IPS-18c (cell line): Measurements from ENCODE around the gene PLAC9.

Experiments
- H3K4me3 ChIP-seq: 2 replicates; pipeline ENCODE4 v1.7.0; 2013; ENCODE audit warnings: low read depth, mild to moderate bottlenecking, low read length, moderate library complexity; ENCODE audit not compliant: insufficient read depth
- H3K9me3 ChIP-seq: one replicate; pipeline ENCODE4 v1.6.1; 2013; ENCODE audit warnings: mild to moderate bottlenecking, low read length, moderate library complexity; ENCODE audit not compliant: control insufficient read depth, insufficient read depth

The PLAC9 gene

DNA sequence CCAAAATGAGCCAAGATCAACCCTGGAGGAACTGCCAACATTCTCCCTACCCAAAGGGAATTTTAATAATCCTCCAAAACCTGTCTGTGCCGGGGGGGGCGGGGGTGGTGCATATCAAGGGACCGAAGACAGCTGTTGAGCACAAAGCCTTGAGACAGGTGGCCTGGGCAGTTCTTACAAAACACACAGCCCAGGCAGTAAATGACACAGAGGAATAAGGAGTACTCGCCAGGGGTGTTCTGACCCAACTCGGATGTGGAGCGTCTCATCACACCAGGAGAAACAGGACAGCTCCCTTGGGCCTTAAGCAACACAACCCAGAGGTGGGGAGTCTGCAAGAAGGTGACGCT is 35.6 kb downstream of the PLAC9 start:
- Histone ChIP-seq H3K9me3 (no peaks in the 10 kb centered on the region), H3K4me3 (no peak overlapping the region)

DNA sequence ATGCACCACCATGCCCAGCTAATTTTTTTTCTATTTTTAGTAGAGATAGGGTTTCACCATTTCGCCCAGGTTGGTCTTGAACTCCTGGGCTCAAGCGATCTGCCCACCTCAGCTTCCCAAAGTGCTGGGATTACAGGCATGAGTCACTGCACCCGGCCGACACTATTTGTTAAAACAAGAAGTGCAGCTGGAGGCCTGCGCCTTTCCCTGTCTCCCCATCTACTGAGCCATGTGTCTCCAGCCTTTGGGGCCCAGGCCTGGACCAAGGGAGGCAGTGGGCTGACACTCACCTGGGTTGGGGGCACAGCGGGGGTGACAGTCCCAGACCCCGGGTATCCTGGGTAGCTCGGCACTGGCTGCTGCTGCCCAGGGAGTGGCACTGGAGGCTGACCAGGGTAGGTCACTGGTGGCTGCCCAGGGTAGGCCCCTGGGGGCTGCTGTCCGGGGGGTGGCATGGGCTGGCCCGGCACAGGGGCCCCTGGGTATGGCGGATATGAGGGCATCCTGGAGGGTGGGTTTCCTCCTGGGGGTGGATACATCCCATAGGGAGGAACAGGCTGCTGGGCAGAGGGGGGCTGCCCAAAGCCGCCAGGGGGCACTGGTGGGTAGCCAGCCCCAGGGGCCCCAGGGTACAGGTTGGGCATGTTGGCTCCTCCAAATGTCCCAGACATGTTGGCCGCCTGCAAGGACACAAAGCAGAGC is 36.3 kb downstream of the PLAC9 start:
- Histone ChIP-seq H3K4me3 (no peak overlapping the region), H3K9me3 (no peaks in the 10 kb centered on the region)

DNA sequence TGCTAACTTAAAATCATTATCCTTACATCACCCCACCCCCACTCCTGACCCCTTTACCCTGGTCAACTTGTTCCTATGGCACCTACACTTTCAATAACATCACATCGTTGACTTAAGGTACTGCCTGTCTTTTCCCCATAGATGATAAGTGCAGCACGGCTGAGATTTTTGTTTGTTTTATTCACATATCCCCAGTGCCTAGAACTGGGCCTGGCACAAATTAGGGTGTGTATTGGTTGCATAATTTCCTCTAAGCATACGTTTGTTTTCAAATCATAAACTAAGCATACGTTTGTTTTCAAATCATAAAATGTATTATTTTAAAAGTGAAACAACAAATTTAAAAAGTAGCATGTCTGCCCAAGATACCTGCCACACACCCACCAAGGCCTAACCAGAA is 37.5 kb downstream of the PLAC9 start:
- Histone ChIP-seq H3K9me3 (no peaks in the 10 kb centered on the region), H3K4me3 (no peak overlapping the region)

DNA sequence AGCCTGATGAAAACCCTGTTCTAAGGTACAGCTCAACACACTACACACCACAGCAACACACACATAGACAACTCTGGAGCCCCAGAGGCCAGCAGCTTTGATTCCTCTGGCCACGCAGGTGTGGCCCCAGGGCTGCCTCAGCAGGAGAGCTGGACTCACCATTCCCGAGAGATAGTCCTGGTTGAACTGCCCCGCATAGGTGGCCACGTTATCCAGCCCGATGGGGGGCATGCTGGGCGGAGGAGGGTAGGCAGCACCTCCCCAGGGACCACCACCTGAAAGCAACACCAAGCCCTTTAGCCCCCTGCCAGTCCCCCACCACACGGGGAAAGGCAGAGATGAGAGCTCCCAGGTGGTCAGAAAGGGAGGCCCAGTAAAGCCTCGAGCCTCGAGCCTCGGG is 38.1 kb downstream of the PLAC9 start:
- H3K9me3 ChIP-seq: no peaks in the 10 kb centered on the region
- no peak overlapping the region for H3K4me3 ChIP-seq

DNA sequence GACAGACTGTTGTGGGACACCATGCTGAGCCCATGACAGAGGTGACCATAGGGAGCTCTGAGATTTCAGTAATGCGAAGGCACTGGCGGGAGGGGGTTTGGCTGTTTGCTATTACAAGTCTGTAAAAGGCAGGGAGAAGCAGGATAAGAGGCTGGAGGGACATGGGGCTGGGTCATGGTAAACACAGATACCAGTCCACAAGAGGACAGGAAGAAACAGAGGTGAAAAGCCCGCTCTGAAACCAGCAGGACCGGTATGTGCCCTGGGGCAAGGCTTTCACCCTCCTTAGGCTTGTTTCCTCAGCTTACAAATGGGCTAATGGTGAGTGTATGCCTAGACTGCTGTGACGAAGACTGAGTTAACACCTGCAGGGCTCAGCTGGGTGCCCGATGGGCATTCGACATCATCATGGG is 38.7 kb downstream of the PLAC9 start:
- Histone ChIP-seq H3K4me3 (no peak overlapping the region), H3K9me3 (no peaks in the 10 kb centered on the region)

DNA sequence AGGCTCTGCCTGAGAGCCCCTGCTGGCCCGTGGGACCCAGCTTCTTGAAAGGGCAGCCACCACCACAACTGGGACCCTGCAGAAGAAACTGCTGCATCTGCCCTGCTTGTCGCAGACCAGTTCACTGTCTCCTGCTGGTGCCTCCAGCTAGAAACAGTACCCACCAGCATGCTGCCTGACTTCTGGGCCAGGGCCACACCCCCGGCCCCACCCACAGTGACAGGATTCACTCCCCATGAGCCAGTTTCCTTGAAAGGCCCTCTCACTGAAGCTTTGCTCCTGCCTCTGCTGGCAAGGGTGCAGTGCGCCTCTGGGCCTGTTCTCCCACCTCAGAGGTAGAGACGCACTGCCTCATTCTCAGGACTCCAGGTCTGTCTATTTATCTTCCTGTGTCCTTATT is 40.4 kb downstream of the PLAC9 start:
- H3K9me3 ChIP-seq: no peaks in the 10 kb centered on the region
- no peak overlapping the region for H3K4me3 ChIP-seq

DNA sequence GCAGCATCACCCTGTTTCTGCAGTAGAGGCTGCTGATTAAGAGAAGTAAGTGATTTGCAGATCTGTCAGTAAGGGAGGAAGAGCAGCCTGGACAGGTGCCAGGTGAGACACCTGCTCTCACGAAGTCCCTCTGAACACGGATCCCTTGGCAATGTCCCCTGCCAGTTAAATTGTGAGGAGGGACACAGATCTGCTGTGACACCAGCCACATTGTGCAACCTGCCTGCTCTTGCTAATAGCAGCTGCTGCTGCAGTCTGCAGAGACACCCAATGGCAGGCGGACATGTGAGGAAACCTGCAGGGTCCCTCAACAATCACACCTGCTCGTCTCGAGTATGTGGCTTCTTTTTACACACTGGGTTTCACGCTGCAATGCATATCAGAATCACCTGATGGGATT is 40.9 kb downstream of the PLAC9 start:
- H3K9me3 ChIP-seq: no peaks in the 10 kb centered on the region
- H3K4me3 ChIP-seq: no peak overlapping the region

DNA sequence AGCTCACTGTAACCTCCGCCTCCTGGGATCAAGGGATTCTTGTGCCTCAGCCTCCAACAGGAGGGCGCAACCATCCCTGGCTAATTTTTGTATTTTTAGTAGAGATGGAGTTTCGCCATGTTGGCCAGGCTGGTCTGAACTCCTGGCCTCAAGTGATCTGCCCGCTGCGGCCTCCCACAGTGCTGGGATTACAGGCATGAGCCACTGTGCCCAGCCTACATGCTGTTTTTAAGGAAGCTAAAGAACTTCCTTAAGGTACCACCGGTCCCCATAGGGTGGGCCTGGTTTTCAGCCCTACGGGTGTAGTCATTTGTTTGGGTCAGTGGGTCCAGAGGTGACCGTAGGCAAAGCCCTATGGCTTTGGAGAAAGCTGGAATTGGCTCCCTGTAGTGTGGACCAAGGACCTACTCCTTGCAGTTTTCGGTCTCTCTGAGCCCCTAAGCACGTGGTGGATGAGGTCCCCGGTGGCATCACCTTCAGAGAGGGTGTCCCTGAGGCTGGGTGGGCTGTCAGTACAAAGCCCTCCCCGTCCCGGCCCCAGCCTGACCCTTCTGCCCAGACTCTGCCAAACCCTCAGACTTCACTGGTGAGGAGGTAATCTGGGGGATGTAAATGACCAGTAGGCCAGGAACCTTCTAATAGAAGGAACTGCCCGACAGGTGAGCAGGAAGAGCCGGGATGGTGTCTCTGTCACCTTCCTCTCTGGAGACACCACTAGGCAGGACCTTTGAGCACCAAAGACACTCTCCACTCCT is 42.3 kb downstream of the PLAC9 start:
- Histone ChIP-seq H3K4me3 (no peak overlapping the region), H3K9me3 (no peaks in the 10 kb centered on the region)

DNA sequence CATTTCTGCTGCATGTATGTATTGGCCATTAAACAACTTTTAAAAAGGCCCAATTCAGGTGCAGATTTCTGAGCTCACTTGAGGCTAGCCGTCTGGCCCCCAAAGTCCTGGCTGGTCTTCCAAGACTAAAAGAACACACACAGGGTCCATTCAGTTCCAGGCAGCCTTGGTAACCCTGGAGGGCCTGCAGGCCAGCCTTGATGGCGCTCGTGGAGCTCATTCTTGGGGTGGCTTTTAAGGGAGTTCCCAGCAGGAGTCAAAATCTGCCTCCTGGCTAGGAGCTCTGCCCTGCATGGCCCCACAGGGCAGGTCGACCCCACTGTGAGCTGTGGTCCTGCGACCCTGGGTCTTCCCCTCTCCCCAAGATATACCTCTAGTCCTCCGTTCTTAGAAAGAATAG is 44.0 kb downstream of the PLAC9 start:
- Histone ChIP-seq H3K4me3 (no peak overlapping the region), H3K9me3 (no peaks in the 10 kb centered on the region)

DNA sequence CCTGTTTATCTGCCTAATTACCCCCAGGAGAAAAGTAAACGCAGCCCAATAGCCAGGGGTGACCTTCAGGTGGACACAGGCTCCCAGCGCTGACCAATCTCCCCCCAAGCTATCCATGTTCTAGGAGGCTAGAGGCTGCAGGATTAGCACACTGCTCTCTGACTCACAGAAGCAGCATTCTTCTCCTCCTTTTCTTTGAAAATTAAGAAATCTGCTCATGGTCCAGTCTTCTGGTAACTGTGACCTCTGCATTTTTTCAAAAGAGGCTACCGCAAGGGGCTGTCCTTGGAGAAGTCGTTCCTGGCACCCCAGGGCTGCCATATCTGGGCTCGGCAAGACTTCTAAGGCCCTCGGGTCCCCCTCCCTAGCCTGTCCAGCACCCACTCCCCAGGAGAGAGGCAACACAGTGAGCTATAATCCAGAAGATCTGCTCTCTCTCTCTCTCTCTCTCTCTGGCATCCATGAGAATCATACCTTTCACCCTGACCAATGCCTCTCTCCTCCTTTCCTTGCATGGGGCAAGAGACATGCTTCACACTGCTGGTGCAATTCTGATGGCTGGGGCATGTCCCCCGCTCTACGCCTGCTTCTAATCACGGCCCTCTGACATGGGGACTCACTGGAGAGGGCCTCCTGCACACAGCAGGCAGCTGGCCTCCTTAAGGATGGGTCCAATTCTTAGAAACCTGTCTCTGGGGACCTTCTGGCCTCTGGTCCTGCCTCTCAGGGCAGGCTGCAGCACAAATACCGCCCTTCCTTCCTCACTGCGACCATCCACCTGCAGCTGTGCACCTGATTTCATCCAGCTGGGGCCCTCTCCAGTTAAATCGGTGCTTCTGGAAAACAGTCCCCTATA is 45.5 kb downstream of the PLAC9 start:
- H3K9me3 ChIP-seq: no peaks in the 10 kb centered on the region
- H3K4me3 ChIP-seq: no peak overlapping the region

DNA sequence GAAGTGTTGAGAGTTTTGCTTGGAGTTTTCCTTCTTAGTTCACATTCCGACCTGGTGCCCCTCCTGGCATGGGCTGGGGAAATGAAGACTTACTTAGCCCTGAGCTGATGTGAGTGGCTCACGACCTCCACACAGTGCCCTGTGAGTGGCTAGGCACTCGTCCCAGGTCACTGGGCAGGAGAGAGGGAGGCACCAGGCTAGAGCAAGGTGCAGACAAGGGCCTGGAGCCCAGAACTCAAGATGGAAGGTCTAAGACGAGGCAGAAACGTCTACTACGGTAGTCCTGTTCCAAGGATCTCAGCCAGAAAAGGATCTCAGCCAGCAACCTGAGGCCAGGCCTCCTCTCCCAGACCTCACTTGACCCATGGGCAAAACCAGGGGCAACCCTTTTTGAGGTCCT is 50.5 kb downstream of the PLAC9 start:
- no peaks in the 10 kb centered on the region for H3K9me3 ChIP-seq
- H3K4me3 ChIP-seq: no peak overlapping the region

DNA sequence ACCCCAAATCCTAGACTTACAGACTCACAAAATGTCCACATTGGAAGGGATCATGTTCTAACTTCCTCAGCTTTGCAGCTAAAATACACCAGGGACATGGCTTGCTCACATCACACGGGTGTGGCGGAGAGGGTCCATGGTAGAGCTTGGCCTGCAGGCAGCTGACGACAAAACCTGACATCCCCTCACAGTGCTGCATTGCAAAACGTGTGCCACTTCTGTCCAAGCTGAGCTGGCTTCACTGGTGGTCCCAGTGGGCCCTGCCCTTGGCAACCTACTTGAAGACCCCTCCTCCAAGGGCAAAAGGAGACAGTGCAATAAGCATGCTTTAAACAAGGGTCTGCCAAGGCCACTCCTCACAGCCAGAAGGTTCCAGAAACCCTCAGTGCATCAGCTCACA is 50.9 kb downstream of the PLAC9 start:
- no peaks in the 10 kb centered on the region for H3K9me3 ChIP-seq
- no peak overlapping the region for H3K4me3 ChIP-seq

DNA sequence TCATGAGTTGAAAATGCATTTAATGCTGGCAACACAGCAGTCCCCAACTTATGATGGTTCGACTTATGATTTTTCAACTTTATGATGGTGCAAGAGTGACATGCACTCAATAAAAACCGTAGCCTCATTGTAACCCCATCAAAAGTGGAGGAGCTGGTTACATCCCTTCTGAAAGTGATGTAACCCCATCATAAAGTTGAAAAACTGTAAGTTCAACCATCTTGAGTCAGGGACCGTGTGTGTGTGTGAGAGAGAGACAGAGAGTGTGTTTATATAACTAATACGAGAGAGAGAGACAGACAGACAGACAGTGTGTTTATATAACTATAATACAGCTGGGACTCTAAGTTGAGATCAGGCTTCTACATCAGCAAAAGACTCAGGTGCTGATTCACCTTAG is 51.8 kb downstream of the PLAC9 start:
- Histone ChIP-seq H3K4me3 (no peak overlapping the region), H3K9me3 (no peaks in the 10 kb centered on the region)

DNA sequence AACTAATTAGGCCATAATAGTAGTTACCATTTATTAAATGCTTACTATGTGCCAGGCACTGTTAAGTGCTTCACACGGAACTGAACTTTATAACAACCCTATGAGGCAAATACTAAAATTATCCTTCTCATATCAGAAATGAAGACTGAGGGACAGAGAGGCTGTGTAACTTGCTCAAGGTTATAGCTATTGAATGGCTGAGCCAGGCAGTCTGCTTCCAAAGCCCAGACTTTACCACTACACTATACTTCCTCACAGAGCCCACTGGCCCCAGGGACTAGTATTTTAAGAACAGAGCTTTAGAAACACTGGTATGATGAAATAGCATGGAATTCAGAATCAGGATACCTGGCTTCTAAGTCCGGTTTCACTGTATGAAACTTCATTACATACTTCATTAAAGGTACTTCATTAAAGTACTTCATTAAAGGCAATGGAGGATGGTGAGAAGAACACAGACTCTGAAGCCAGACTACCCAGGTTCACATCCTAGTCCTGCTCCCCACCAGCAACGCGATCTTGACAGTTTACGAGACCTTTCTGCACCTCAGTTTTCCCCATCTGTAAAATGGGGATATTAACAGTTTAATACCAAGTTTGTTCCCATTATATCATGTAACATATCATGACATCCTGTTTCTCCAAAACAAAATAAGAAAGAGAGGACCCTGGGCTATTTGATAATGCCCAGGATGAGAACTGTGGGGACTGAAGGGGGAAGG is 53.2 kb downstream of the PLAC9 start:
- Histone ChIP-seq H3K9me3 (no peaks in the 10 kb centered on the region), H3K4me3 (no peak overlapping the region)

DNA sequence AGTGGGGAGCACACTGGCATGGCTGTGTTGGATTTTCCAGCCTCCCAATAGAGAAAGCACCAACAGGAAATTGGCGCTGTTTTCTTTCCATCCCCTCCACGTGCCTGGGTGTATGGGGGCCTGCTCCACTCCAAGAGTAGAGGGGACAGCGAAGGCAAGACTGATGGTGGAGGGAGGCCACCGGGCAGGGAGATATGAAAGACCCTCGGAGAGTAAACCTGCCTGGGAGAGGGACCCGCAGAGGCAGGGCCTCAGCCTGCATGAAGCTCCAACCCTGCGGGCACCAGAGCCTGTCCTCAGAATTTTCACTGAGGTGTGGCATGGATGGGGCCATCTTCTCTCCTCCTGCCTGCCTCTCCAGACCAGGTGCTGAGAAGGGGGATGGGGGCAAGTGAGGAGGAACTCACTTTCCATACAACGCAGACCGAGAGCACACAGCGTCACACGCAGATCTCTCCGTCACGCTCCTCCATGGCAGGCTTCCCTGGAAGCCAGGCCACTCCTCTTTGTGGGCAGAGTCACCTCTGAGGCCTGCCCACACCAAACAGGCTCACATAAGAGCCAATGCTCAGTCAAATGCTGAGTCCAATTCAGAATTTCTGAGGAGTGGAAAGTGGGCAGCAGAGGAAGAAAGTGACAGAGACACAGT is 54.0 kb downstream of the PLAC9 start:
- Histone ChIP-seq H3K4me3 (no peak overlapping the region), H3K9me3 (no peaks in the 10 kb centered on the region)

DNA sequence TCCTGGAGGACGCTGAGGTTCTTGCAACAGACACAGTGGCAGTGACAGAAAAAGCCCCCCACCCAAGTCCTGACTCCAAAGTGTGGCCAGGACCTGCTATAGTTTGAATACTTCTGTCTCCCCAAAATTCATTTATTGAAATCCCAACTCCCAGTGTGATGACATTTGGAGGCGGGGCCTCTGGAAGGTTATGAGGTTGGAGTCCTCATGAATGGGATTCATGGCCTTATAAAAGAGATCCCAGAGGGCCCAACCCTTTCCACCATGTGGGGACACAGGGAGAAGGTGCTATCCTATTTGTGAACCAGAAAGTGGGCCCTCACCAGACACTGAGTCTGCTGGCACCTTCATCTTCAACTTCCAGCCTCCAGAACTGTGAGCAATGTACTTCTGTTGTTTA is 54.5 kb downstream of the PLAC9 start:
- Histone ChIP-seq H3K4me3 (no peak overlapping the region), H3K9me3 (no peaks in the 10 kb centered on the region)
